A673 (cell line): ENCODE data around the gene CCDC159. TPM values are rescaled to one million over a fixed set of nuclear protein-coding genes. Genes with fewer than 3 reads are reported as not detected.

Source experiments
- BruUV-seq: library from RNA; stranded (reverse); fragments of 400-500 nt; replicated peaks from 2 replicates; lab custom pipeline; 2021; lab: Mats Ljungman, UMichigan
- CTCF ChIA-PET: fragments of 300-600 bp; sonication (Branson Sonifier 250); formaldehyde crosslinking; loops from one replicate; lab custom pipeline; 2022; ENCODE audit warnings: antibody characterized with exemption; lab: Charles Lee
- POLR2A ChIA-PET: fragments of 300-600 bp; sonication (Branson Sonifier 250); formaldehyde crosslinking; loops from one replicate; lab custom pipeline; 2022; ENCODE audit warnings: antibody characterized with exemption; ENCODE audit not compliant: low non-redundant PET; lab: Charles Lee
- DNase-seq: peaks from one replicate; pipeline ENCODE4 v3.0.0-alpha.2; 2015; ENCODE audit warnings: low spot score
- H3K27ac ChIP-seq: fragments of 200-600 bp; sonication (generic); 2 replicates; pipeline ENCODE4 v1.5.1; 2016; ENCODE audit warnings: mixed run types, low read depth, mild to moderate bottlenecking, mixed read lengths, antibody characterized with exemption, low read length; ENCODE audit not compliant: poor library complexity, severe bottlenecking
- H3K27me3 ChIP-seq: fragments of 200-600 bp; sonication (generic); replicated peaks from 2 replicates; pipeline ENCODE4 v1.6.1; 2017; ENCODE audit warnings: mixed run types, low read depth, mild to moderate bottlenecking, mixed read lengths, antibody characterized with exemption, low read length; ENCODE audit not compliant: insufficient read depth, poor library complexity
- H3K36me3 ChIP-seq: fragments of 200-600 bp; sonication (generic); 2 replicates; pipeline ENCODE4 v1.6.1; 2016; ENCODE audit warnings: mixed run types, mild to moderate bottlenecking, mixed read lengths, antibody characterized with exemption, low read length; ENCODE audit not compliant: insufficient read depth, poor library complexity, severe bottlenecking
- H3K4me1 ChIP-seq: fragments of 200-600 bp; sonication (generic); 2 replicates; pipeline ENCODE4 v1.6.1; 2017; ENCODE audit warnings: mixed run types, mild to moderate bottlenecking, mixed read lengths, antibody characterized with exemption, low read length; ENCODE audit not compliant: insufficient read depth, poor library complexity, severe bottlenecking
- H3K4me3 ChIP-seq: fragments of 200-600 bp; sonication (generic); 2 replicates; pipeline ENCODE4 v1.5.1; 2016; ENCODE audit warnings: low read depth, mixed run types, mild to moderate bottlenecking, mixed read lengths, low read length; ENCODE audit not compliant: poor library complexity, severe bottlenecking
- H3K9me3 ChIP-seq: fragments of 200-600 bp; sonication (generic); 2 replicates; pipeline ENCODE4 v1.6.1; 2016; ENCODE audit warnings: mixed run types, low read depth, mild to moderate bottlenecking, mixed read lengths, antibody characterized with exemption, low read length; ENCODE audit not compliant: poor library complexity, severe bottlenecking
- CTCF ChIP-seq: fragments of 300-800, 200-600 bp; sonication (generic); conservative IDR thresholded peaks from 2 replicates; pipeline ENCODE4 v1.5.1; 2017; ENCODE audit warnings: low read depth, mild to moderate bottlenecking, antibody characterized with exemption, low read length, moderate library complexity, mixed read lengths
- EZH2 ChIP-seq: fragments of 200-600 bp; sonication (generic); IDR thresholded peaks from 2 replicates; pipeline ENCODE4 v1.6.1; 2017; ENCODE audit warnings: borderline replicate concordance, low read depth, mild to moderate bottlenecking, mixed read lengths, antibody characterized with exemption, low read length; ENCODE audit not compliant: poor library complexity, severe bottlenecking
- intact Hi-C: fragments of 100-400 bp; cut with micrococcal nuclease; formaldehyde crosslinking; loops from one replicate; pipeline ENCODE4 v1.10.0; 2022; ENCODE audit not compliant: unreplicated experiment
- total RNA-seq: library from RNA; stranded (reverse); gene quantifications from 2 replicates; pipeline ENCODE4 v1.2.3, GENCODE V29; 2021

Gene CCDC159
- total RNA-seq, 1 experiment from 2014 or later = 7.9 TPM

DNA sequence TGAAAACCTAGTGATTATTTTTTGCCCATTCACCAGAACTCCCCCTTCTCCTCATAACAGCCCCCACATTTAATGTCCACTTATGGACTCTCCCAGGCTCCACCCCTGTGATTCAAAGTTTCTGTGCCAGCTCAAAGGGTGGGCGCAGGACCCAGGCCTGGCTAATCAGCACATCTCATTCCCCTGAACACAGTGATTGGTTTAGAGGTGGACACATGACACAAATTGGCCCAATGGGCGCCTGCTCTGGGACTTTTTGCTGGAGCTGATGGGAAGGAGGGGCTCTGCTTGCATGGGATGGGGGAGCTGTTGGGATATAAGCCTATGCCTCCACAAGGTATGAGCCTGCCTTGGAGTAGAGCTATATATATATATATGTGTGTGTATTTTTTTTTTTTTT is 44.0 kb downstream of the CCDC159 start:
- TF ChIP-seq CTCF (no peak), EZH2 (no peak)
- H3K36me3 ChIP-seq = no peaks in the 10 kb centered on the region
- no peak for DNase-seq

GRCh38 chr19:11390933-11391680 is 44.8 kb downstream of the CCDC159 start:
- no peak for DNase-seq
- Histone ChIP-seq H3K27ac (no peak overlapping the region), H3K9me3 (no peaks in the 10 kb centered on the region), H3K4me3 (no peak overlapping the region), H3K4me1 (no peaks in the 10 kb centered on the region), H3K27me3 (no peaks in the 10 kb centered on the region), H3K36me3 (no peaks in the 10 kb centered on the region)
- POLR2A ChIA-PET = no interaction called here
- intact Hi-C loops = no loop called here
- BruUV-seq = no TSS peak
- CTCF ChIA-PET = no interaction called here
- TF ChIP-seq CTCF (no peak), EZH2 (no peak)

More for the DNA sequence above, 44.0 kb downstream of the CCDC159 start:
- H3K4me1 ChIP-seq = no peaks in the 10 kb centered on the region
- POLR2A ChIA-PET = no interaction called here
- no peak overlapping the region for H3K27ac ChIP-seq
- H3K4me3 ChIP-seq = no peak overlapping the region
- no peaks in the 10 kb centered on the region for H3K9me3 ChIP-seq
- CTCF ChIA-PET = no interaction called here
- no TSS peak for BruUV-seq
- H3K27me3 ChIP-seq = no peaks in the 10 kb centered on the region
- intact Hi-C loops = no loop called here

- BruUV-seq = no TSS peak
- Histone ChIP-seq H3K4me1 (no peaks in the 10 kb centered on the region), H3K27me3 (no peaks in the 10 kb centered on the region), H3K4me3 (no peak overlapping the region), H3K36me3 (no peaks in the 10 kb centered on the region), H3K27ac (no peak overlapping the region), H3K9me3 (no peaks in the 10 kb centered on the region)
- intact Hi-C loops = no loop called here
- TF ChIP-seq CTCF = no peak
- no peak for TF ChIP-seq EZH2
- no peak for DNase-seq
- ChIA-PET CTCF (no interaction called here), POLR2A (no interaction called here)
Observed at GRCh38 chr19:11397089-11397610, 50.8 kb downstream of the CCDC159 start.
